Neural progenitor cell (in vitro differentiated cells): ENCODE results near the gene PADI2. TPM values are rescaled to one million over a fixed set of nuclear protein-coding genes. Genes with fewer than 3 reads are reported as not detected.
A peak's percentile ranks its signal among the peaks of the same experiment; 100 is the strongest.

Source experiments
- DNase-seq: peaks from one replicate; pipeline ENCODE4 v3.0.0-alpha.2; 2016; ENCODE audit warnings: low spot score
- H2AFZ ChIP-seq: fragments of 200-600 bp; sonication (generic); replicated peaks from 2 replicates; pipeline ENCODE4 v1.6.1; 2016; ENCODE audit warnings: antibody characterized with exemption
- H3F3A ChIP-seq: fragments of 200-600 bp; sonication (generic); 2 replicates; pipeline ENCODE4 v1.6.1; 2016; ENCODE audit warnings: antibody characterized with exemption, low read depth
- H3K27ac ChIP-seq: fragments of 200-600 bp; sonication (generic); 2 replicates; pipeline ENCODE4 v1.5.1; 2016; ENCODE audit warnings: mild to moderate bottlenecking
- H3K27me3 ChIP-seq: fragments of 200-600 bp; sonication (generic); 2 replicates; pipeline ENCODE4 v1.6.1; 2016; ENCODE audit warnings: mild to moderate bottlenecking, moderate library complexity
- H3K36me3 ChIP-seq: fragments of 200-600 bp; sonication (generic); 2 replicates; pipeline ENCODE4 v1.5.1; 2016
- H3K4me1 ChIP-seq: fragments of 200-600 bp; sonication (generic); 2 replicates; pipeline ENCODE4 v1.6.1; 2016; ENCODE audit warnings: mixed run types
- H3K4me2 ChIP-seq: fragments of 200-600 bp; sonication (generic); 2 replicates; pipeline ENCODE4 v1.6.1; 2016
- H3K4me3 ChIP-seq: fragments of 200-600 bp; sonication (generic); 2 replicates; pipeline ENCODE4 v1.5.1; 2016
- H3K79me2 ChIP-seq: fragments of 200-600 bp; sonication (generic); 2 replicates; pipeline ENCODE4 v1.6.1; 2016; ENCODE audit warnings: low read depth
- H3K9ac ChIP-seq: fragments of 200-600 bp; sonication (generic); 2 replicates; pipeline ENCODE4 v1.6.1; 2016
- H3K9me3 ChIP-seq: fragments of 200-600 bp; sonication (generic); 2 replicates; pipeline ENCODE4 v1.5.1; 2016; ENCODE audit warnings: low read depth
- H4K20me1 ChIP-seq: fragments of 200-600 bp; sonication (generic); 2 replicates; pipeline ENCODE4 v1.6.1; 2016; ENCODE audit warnings: low read depth
- H3K27ac Mint-ChIP-seq: 3 replicates; pipeline ENCODE4 v1.8.0; 2021; ENCODE audit warnings: mixed read lengths
- H3K27me3 Mint-ChIP-seq: 2 replicates; pipeline ENCODE4 v1.8.0; 2022; ENCODE audit warnings: low read depth, mild to moderate bottlenecking, inconsistent platforms, moderate library complexity, mixed read lengths; ENCODE audit not compliant: insufficient read depth
- H3K36me3 Mint-ChIP-seq: 3 replicates; pipeline ENCODE4 v1.8.0; 2021; ENCODE audit warnings: mixed read lengths
- H3K4me1 Mint-ChIP-seq: 3 replicates; pipeline ENCODE4 v1.8.0; 2021; ENCODE audit warnings: mixed read lengths
- H3K4me3 Mint-ChIP-seq: 3 replicates; pipeline ENCODE4 v1.8.0; 2021; ENCODE audit warnings: mild to moderate bottlenecking, moderate library complexity, mixed read lengths
- H3K9me3 Mint-ChIP-seq: 3 replicates; pipeline ENCODE4 v1.8.0; 2020; ENCODE audit warnings: mixed read lengths
- CTCF ChIP-seq: fragments of 200-600 bp; sonication (generic); IDR thresholded peaks from 2 replicates; pipeline ENCODE4 v1.5.1; 2017; ENCODE audit warnings: antibody characterized with exemption, mild to moderate bottlenecking
- EZH2 ChIP-seq: fragments of 200-600 bp; sonication (generic); IDR thresholded peaks from 2 replicates; pipeline ENCODE4 v1.6.1; 2017; ENCODE audit warnings: antibody characterized with exemption, mild to moderate bottlenecking, moderate library complexity
- EZH2phosphoT487 ChIP-seq: fragments of 200-600 bp; sonication (generic); IDR thresholded peaks from 2 replicates; pipeline ENCODE4 v1.6.1; 2017; ENCODE audit warnings: antibody characterized with exemption
- total RNA-seq: library from RNA; depleted of rRNA; stranded (reverse); fragments of >200 nt; gene quantifications from 2 replicates; pipeline ENCODE4 v1.2.3, GENCODE V29; 2015; ENCODE audit warnings: low replicate concordance

The PADI2 gene
- total RNA-seq, 1 donor from 2014 or later: 0.77 TPM

- Histone ChIP-seq H3K4me3 (no peak overlapping the region), H3K4me2 (no peak overlapping the region), H3K4me1 (no peaks in the 10 kb centered on the region), H3K36me3 (no peaks in the 10 kb centered on the region), H3K27ac (no peak overlapping the region), H3K9me3 (no peaks in the 10 kb centered on the region), H3K27me3 (no peaks in the 10 kb centered on the region), H3F3A (no peaks in the 10 kb centered on the region), H3K79me2 (no peaks in the 10 kb centered on the region), H2AFZ (no peak overlapping the region), H4K20me1 (no peaks in the 10 kb centered on the region), H3K9ac (no peak overlapping the region)
- Mint-ChIP-seq H3K9me3 (no peaks in the 10 kb centered on the region), H3K27me3 (peaks cover 7% of the 10 kb centered on the region), H3K4me3 (no peak overlapping the region), H3K36me3 (no peaks in the 10 kb centered on the region), H3K27ac (peak overlapping the region; percentile 10), H3K4me1 (peaks cover 3% of the 10 kb centered on the region)
- DNase-seq: no peak
- TF ChIP-seq EZH2phosphoT487: no peak
- no peak for TF ChIP-seq CTCF
- TF ChIP-seq EZH2: no peak
These were observed 37.8 kb downstream of the PADI2 start for GRCh38 chr1:17081439-17081838.

GRCh38 chr1:17080880-17081279, 38.4 kb downstream of the PADI2 start:
- H3K9ac ChIP-seq: no peak overlapping the region
- TF ChIP-seq EZH2: no peak
- TF ChIP-seq EZH2phosphoT487: no peak
- TF ChIP-seq CTCF: no peak
- H3K27me3 ChIP-seq: no peaks in the 10 kb centered on the region
- H3K4me3 Mint-ChIP-seq: no peak overlapping the region
- H3K9me3 ChIP-seq: no peaks in the 10 kb centered on the region
- H3K4me2 ChIP-seq: no peak overlapping the region
- DNase-seq: no peak
- H3K36me3 Mint-ChIP-seq: no peaks in the 10 kb centered on the region
- H3K27ac ChIP-seq: no peak overlapping the region
- H3K79me2 ChIP-seq: no peaks in the 10 kb centered on the region
- H3K9me3 Mint-ChIP-seq: no peaks in the 10 kb centered on the region
- no peak overlapping the region for H3K27ac Mint-ChIP-seq
- H3K36me3 ChIP-seq: no peaks in the 10 kb centered on the region
- no peak overlapping the region for H3K4me3 ChIP-seq
- no peaks in the 10 kb centered on the region for H4K20me1 ChIP-seq
- no peaks in the 10 kb centered on the region for H3K4me1 ChIP-seq
- peaks cover 7% of the 10 kb centered on the region for H3K27me3 Mint-ChIP-seq
- no peaks in the 10 kb centered on the region for H3F3A ChIP-seq
- no peak overlapping the region for H2AFZ ChIP-seq
- H3K4me1 Mint-ChIP-seq: peaks cover 3% of the 10 kb centered on the region

GRCh38 chr1:17080085-17080759, 39.0 kb downstream of the PADI2 start:
- Histone ChIP-seq H3K4me3 (no peak overlapping the region), H3K27ac (no peak overlapping the region), H3K79me2 (no peaks in the 10 kb centered on the region), H3K36me3 (no peaks in the 10 kb centered on the region), H3F3A (no peaks in the 10 kb centered on the region), H3K4me1 (no peaks in the 10 kb centered on the region), H3K9me3 (no peaks in the 10 kb centered on the region), H3K9ac (no peak overlapping the region), H3K4me2 (no peak overlapping the region), H4K20me1 (no peaks in the 10 kb centered on the region), H2AFZ (no peak overlapping the region), H3K27me3 (no peaks in the 10 kb centered on the region)
- Mint-ChIP-seq H3K27ac (no peak overlapping the region), H3K4me1 (peaks cover 7% of the 10 kb centered on the region), H3K27me3 (peaks cover 7% of the 10 kb centered on the region), H3K4me3 (no peak overlapping the region), H3K36me3 (no peaks in the 10 kb centered on the region), H3K9me3 (no peaks in the 10 kb centered on the region)
- TF ChIP-seq EZH2 (no peak), EZH2phosphoT487 (no peak), CTCF (no peak)
- DNase-seq: no peak
